Testis (tissue), 2 donors: ENCODE measurements around the gene ASMTL.
"Not testable (repeated sequence)": the region's sequence is repeated elsewhere in the genome, so short reads cannot be mapped to it uniquely, and the experiment has no call there.

Experiments used
- CTCF ChIP-seq, 3 experiments: fragments of 450-650 bp in 2 of 3; fragments of 200-600 bp in 1 of 3; sonication (generic) in 1 of 3; IDR thresholded peaks; one replicate each; pipeline ENCODE4 v1.5.1; 2016 to 2019; ENCODE audit warnings: antibody characterized with exemption in 3 of 3, mild to moderate bottlenecking in 2 of 3, moderate library complexity in 1 of 3
- POLR2A ChIP-seq: fragments of 450-650 bp; IDR thresholded peaks from one replicate; pipeline ENCODE4 v1.6.1; 2017; ENCODE audit warnings: antibody characterized with exemption, mild to moderate bottlenecking, moderate library complexity

GRCh38 chrX:1482530-1482928 lies 29.8 kb upstream of the ASMTL start:
- TF ChIP-seq POLR2A; CTCF (IDR thresholded peaks at IDR 0.05): not testable (repeated sequence)
